ENCODE data around the gene NEU4.

Gene NEU4

DNA sequence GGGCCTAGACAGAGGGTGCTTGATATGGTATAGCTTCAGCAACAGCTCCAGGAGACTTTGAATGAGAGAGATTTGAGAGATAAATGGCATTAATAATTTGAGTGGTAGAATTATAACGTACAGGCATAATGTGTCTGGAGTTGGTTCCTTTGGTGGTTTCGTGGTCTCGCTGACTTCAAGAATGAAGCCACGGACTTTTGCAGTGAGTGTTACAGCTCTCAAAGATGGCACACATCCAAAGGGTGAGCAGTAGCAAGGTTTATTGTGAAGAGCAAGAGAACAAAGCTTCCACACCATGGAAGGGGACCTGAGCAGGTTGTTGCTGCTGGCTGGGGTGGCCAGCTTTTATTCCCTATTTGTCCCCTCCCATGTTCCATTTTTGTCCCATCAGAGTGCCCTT, 26.6 kb downstream of the NEU4 start:
- no peak for DNase-seq (ENCODE audit: low read depth)

DNA sequence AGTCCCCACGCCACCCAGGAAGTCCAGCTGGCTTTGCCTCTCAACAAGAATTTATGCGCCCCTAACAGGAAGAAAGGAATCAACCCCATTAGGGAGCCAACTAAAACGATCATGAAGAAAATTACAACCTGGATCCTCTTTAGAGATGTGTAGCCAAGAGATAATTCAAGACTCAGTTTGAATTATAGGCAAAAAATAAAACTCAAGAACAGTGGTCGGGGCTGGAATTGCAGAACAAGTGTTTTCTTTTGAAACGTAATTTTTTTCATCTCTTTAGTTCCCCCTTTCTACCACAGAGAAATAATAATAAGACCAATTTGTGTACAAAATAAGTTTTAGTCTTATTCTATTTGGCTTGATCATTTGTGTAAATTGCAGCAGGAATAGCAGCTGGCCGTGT, 27.3 kb downstream of the NEU4 start:
- no peak for DNase-seq (ENCODE audit: low read depth)

DNA sequence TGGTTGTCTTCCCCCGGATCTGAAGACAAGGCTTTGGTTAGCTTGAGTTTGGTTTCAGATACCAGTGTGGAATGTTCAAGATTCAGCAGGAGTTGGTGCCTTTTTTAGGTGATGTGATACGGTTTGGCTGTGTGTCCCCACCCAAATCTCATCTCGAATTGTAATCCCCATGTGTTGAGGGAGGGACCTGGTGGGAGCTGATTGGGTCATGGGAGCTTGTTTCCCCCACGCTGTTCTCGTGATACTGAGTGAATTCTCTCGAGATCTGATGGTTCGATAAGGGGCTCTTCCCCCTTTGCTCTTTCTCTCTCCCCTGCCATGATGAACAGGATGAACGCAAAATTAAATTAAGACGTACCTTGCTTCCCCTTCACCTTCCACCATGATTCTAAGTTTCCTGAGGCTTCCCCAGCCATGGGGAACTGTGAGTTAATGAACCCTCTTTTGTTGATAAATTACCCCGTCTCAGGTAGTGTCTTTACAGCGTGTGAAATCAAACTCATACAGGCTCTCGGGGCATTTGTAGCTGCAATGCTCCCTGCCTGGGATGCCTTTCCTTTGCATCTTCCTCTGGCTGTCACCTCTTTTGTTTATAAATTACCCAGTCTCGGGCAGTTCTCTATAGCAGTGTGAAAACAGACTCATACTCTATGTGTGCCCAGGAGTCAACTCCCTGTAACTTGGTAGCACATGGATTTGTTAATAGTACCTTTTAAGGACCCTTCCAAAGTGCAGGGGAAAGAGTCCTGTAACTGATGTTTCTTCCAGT, 28.4 kb downstream of the NEU4 start:
- no peak for DNase-seq (ENCODE audit: low read depth)

DNA sequence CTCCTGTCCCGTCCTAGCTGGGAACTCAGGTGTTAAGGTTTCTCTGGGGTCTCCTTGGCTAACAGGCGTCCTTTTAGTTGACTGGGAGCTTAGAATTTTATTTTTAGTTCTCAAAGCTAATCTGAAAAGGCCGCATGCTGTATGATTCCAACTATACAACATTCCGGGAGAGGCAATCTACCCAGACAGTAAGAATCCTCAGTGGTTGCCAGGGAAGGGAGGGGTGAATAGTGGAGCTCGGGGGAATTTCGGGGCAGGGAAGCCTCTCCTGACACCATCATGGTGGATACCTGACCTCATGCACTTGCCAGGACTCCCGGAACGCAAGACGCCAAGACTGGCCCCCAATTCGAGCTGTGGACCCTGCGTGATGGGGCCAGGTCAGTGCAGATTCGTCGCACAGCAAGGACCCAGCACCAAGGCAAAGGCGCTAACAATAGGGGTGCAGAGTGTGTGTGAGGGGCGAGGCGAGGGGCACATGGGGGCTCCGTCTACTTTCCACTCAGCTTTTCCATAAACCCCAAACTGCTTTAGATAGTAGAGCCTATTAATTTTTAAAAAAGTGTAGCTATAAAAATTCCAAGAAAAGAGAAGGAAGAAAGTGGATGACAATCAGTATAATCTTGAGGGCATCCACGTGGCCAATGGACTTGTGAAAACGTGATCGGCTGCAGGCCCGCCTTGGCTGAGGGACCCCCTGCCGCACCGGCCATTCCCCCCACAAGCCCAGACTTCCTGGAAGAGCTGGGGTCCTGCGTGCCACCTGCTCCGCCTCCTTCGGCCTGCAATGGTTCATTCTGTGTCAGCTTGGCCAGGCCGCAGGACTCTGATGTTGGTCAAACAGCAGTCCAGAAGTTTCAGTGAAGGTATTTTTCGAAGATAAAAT, 32.4 kb downstream of the NEU4 start:
- DNase-seq (ENCODE audit: low read depth), result no peak

DNA sequence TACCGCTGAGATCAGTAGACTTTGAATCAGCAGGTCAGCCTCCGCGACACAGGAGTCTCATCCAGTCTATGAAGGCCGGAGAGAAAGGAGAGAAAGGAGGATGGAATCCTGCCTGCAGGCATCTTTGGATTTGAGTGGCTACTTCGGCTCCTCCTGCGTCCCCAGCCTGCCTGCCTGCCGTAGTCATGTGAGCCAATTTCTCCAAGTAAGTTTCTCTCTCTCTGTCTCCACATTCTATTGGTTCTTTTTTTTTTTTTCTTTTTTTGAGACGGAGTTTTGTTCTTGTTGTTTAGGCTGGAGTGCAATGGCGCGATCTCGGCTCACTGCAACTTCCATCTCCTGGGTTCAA, 33.0 kb downstream of the NEU4 start:
- no peak for DNase-seq (ENCODE audit: low read depth)

DNA sequence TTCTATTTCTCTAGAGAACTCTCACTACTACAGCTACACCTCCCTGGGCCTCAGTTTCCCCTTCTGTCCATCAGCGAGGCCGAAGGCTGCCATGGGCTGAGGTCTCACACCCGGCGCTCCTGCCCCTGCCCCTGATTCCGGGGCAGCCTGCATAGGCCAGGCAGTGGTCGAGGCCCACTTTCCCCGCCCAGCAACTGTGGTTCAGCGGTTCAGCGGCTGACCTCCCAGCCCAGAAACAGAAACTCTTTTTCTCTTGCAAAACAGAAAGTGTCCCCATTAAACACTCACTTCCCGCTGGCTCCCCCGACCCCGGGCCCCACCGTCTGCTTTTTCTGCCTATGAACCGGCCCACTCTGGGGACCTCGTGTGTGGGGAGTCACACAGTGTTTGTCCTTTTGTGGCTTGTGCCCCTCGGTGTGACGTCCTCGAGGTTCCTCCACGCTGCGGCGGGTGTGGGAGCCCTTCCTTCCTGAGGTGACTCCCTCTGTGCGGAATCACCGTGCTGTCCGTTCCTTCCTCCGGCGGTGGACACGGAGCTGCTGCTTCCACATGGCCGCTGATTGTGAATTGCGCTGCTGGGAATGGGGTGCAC, 33.7 kb downstream of the NEU4 start:
- DNase-seq (ENCODE audit: low read depth), result no peak

DNA sequence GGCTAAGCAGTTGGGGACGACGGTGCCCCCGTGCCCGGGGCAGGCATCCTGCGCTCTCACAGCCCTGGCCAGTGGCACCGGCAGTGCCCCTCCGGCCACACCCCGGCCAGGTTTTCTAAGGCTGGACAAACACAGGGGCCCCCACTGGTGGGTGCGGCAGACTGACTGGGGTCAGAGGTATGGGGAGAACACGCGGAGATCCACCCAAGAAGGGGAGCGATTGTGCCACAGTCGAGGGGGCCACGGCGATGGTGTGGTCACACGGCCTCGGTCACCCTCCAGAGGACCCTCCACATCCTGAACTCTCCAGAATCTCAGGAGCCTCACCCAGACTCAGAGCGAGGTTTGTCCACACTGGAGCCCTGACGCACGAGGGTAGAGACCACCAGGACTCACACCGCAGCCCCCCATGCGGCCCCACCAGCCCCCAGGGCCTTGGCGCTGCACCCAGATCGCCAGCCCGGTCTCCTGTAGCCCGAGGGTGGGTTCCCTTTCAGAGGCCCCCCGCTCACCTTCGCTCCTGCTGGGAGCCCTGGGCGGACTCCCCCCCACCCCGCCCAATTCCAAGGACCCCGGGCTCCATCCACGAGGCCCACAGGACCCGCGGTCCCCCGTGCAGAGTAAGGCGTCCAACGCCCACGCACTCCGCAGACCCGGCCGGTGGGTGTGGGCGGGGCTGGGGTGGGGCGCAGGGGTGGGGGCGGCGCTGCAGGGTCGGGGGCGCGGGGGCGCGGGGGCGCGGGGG, 34.5 kb downstream of the NEU4 start:
- DNase-seq (ENCODE audit: low read depth), result no peak

DNA sequence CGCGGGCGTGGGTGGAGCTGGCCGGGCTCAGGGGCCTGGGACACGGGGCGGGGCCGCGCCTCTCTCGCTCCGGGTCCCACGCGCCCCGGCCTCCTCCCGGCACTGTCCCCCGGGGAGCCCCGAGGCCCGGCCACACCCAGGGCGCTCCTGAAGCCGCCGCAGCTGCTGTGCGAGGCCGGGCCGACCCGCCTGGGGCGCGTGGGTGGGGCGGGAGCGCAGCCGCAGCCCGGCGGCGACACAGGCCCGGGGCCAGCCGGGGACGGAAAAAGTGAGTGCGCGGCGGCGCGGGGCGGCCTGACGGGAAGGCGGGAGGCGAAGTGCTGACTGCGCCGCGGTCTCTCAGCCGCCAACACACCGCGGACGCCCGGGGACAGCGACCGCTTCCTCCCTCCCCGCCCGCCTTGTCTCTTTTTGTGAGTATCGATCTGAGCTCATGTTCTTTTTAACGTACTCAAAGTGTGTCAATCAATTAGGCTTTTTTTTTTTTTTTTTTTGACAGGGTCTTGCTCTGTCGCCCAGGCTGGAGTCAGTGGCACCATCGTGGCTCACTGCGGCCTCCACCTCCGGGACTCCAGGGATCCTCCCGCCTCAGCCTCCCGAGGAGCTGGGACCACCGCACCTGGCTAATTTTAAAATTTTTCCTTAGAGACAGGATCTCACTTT, 35.2 kb downstream of the NEU4 start:
- peak; percentile 39 for DNase-seq (ENCODE audit: low read depth)

DNA sequence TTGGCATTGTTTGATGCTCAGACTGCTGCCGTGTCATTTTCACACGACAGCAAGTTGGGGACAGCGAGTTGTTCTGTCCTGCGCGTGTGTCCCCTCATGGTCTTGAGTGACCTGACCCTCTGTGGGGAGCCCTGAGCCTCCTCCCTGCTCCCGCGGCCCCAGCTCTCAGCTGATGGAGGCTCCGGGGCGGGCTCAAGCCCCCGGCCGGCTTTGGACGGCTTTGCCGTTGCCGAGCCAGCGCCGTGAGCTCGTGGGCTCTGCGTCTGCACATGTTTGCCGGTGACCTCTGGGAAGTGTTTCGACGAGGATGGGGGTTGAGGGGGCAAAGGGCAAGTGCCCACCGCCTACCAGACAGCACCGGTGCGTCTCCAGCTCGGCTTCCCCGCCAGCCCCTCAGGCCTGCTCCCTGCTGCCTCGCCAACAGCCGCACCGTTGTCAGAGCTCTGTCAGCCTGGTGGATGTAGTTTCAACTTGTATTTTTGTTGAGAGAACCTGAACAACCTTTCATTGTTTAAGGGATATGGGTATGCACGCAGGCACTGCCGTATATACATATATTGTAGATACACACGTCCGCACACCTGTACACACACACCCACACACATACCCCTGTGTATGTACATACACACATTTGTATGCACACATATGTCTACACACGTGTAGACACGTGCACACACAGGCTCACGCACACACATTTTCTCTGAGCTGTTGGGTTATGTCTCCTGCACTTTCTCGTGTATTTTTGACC, 36.0 kb downstream of the NEU4 start:
- DNase-seq (ENCODE audit: low read depth), result no peak

DNA sequence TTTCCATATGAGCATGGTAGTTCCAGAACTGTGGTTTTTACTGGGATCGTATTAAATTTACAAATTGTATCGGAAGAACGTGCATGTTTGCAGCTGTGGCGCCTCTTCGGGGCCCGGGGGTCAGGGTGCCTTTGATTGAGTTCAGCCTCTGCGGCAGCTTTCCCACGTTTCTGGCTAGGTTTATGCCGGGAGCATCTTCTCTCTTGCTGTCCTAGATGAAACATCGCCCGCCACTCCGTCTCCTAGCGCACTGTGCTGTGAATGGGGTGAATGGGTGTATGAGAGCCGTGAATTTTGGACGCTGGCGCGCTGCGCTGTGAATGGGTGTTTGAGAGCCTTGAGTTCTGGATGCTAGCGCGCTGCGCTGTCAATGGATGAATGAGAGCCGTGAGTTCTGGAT, 37.4 kb downstream of the NEU4 start:
- no peak for DNase-seq (ENCODE audit: low read depth)

DNA sequence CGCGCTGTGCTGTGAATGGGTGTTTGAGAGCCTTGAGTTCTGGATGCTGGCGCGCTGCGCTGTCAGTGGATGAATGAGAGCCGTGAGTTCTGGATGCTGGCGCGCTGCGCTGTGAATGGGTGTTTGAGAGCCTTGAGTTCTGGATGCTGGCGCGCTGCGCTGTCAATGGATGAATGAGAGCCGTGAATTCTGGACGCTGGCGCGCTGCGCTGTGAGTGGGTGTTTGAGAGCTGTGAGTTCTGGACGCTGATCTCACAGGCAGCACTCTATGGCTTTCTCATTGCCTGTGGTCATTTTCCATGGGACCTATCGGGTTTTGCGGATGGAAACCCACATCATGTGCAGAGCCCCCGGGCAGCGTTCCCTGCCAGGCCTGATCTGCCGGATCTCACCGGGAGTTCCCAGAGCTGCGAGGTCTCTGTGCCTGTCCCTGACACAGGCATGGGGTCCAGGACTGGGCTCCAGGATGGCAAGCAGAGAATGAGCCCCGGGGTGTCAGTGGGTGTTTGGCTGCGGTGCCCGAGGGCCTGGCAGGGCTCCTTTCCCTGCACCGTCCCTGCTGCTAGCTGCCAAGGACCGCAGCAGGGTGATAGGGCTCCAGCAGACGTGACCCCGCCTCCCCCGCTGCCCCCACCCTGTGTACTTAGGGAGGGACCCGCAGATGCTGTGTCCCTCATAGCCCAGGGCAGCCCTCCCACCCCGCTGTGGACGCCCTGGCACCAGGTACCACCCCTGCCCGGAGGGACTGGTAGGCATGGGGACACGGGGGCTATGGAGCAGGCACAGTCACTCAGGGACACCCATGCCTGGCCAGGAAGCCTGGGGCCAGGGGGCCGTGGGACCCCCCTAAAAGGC, 40.0 kb downstream of the NEU4 start:
- DNase-seq (ENCODE audit: low read depth), result no peak

DNA sequence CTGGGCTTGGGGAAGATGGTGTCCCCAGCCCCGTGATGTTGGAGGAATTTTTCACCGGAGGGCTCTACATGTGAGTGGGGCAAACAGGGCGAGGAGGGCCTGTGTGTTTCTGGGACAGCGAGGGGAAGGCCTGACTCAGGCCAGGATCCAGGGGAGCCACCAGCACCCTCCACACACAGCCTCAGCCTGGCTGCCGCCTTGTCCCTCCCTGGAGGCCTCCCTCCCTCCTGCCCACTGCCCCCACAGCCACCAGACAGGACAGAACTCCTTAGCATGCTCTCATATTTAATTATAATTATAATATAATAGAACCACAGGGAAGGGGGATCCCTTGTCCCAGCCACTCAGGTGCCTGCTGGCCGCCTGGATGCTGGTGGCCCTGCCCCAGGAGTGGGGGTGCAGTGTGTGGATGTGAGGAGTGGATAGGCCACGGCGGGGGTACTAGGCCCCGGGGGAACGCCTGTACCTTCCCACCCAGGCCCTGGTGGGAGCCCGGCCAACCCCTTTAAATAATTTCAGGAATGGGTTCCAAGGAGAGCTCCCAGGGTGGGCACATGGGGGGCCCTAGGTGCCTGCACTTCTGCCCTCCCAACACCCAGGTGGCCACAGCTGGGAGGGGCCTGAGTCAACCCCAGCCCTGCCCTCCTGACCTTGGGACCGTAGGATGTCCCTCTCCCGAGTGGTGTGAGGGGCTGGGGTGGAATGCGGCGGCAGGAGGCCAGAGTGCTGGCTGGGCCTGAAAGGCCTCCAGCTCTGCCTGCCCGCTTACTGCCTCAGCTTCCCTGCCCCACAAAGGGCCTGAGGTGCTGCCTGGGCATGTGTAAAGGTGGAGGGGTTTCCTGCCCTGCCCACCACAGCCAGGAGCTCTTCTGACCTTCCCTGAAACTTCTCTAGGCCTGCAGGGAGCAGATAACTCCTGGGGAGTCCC, 40.9 kb downstream of the NEU4 start:
- DNase-seq (ENCODE audit: low read depth), result no peak

DNA sequence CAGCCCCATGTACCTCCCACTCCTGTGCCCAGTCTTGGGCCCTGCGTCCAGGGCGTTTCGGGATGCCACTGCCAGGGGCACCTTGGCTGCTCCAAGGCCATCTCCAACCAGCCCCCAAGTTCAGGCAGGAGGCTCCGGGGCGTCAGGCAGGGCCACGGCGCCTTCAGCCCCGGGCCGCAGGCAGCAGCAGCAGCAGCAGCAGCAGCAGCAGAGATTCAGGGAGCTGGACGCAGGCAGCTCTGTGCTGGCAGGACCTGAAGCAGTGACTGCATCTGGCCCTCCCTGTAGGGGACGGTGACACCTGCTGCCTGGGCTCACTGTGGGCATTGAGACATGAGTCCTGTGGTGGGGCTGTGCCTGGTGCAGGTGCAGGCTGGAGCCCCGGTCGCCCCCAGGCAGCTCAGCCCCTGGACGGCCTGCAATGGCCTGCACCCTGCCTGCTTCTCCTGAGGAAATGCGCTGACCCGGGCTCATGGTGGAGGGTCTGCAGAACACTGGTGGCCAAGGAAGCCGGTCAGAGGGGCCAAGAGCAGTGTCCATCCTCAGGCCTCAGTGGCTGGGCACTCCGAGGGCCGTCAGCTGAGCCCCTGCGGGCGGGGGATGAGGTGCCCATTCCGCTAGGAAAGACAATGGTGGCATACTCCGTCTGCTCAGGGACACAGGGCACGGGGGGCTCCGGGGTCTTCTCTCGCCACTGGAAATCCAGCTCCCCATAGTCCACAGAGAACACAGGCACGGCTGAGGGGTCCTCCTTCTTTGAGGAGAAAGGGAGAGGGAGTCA, 41.7 kb downstream of the NEU4 start:
- DNase-seq (ENCODE audit: low read depth), result no peak

DNA sequence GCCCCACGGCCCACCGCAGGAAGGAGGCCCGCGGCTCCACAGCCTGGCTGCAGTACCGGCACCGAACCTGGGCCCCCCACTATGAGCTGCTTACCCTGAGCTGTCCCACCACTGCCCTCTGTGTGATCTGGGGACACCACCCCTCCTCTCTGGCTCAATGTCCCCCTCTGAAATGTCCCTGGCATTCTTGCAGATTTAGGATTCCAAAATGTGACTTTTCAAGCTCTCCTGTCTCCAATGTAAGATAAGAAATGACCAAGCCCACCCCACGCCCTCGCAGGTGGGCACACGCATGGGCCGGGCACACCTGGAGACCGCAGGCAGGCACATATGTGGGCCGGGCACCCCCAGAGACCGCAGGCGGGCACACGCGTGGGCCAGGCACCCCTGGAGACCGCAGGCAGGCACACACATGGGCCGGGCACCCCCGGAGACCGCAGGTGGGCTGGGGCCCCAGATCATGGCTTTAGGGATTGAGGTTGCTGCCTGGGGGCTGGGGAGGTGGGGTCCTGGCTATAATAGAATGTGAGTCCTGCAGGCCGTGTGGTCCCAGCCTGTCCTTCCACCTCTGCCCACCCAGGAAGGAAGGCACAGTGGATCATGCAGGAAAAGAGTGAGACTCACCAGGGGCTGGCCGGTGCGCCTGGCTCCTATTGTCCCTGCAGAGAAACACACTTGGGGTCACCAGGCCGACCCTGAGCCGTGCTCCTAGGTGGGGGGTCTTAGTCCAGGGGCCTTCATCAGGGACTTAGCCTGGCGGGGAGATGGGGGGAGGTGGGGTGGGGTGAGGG, 42.5 kb downstream of the NEU4 start:
- DNase-seq (ENCODE audit: low read depth), result no peak

DNA sequence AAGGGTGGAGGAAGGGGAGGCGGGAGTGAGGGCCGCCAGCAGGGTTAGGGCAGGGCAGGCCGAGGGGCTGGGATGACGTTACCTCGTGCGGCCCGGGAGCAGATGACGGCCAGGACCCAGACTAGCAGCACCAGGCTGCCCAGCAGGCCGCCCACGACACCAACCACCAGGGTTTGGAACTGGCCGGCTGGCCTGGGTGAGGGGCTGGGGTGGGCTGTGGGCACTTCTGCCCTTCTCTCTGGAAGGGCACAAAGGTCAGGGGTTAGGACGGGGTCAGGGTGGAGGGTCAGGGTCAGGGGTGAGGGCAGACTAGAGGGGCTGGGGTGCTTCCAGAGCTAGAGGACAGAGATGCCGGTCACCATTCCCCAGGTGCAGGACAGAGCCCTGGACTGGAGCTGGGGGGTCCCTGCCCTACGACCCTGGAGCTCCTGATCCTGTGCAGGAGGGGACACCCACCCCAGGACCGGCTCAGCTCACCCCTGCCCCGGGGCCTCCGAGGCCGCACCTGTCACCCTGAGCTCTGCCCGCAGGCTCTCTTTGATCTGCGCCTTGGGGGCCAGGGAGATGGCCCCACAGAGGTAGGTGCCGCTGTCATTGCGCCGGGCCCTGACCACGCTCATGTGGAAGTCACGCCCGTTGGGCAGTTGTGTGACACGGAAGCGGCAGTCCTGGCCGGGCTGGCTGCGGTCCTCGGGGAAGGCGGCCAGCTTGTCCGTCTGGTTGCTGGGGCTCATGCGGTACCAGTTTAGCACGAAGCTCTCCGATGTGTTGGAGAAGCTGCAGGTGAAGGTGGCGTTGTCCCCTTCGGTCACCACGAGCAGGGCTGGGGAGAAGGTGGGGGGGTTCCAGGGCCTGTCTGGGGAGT, 43.4 kb downstream of the NEU4 start:
- DNase-seq (ENCODE audit: low read depth), result no peak

DNA sequence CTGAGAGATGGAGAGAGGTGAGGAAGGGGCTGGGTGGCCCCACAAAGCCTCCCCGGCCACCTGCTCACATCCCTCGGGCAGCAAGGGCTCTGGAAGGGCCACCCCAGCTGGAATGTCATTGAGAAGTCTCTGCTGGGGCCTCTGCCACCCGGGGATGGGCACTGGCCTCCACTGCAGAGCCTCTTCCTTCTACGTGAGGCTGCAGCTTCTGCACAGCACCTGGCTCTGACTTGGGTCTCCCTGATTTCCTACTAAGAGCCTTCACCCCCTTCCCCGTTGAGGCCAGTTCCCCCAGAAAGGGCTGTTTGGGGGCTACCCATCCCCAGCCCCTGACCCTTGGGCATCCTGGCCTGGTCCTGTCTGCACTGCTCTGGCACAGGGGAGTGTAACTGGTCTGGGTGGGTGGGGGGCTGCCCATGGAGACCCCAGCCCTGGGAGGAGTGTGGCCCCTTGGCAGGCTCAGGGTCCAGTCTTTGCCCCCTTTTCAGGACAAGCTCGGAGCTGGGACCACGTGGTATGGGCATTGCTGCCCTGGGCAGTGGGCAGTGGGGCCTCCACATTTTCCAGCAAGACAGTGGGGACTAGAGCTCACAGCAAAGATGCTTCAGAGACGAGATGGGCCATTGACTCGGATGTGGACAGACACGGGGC, 44.1 kb downstream of the NEU4 start:
- DNase-seq (ENCODE audit: low read depth), result no peak

Data from ELR (cell line).